Upper lobe of right lung (tissue), 1 donor: Measurements from ENCODE around the gene AMZ1. TPM values are rescaled to one million over a fixed set of nuclear protein-coding genes. Genes with fewer than 3 reads are reported as not detected.
A peak's percentile ranks its signal among the peaks of the same experiment; 100 is the strongest.

Source experiments
- ATAC-seq: fragments of 200-7000 bp; cut with Tn5 transposase; one replicate; pipeline ENCODE4 v1.9.1; 2020; ENCODE audit warnings: mild to moderate bottlenecking, moderate library complexity
- DNase-seq: peaks from one replicate; pipeline ENCODE4 v3.0.0-alpha.2; 2020
- H3K27ac ChIP-seq: fragments of 200-600 bp; one replicate; pipeline ENCODE4 v1.8.0; 2022
- H3K27me3 ChIP-seq: fragments of 200-600 bp; one replicate; pipeline ENCODE4 v1.8.0; 2022; ENCODE audit warnings: mild to moderate bottlenecking
- H3K36me3 ChIP-seq: fragments of 200-600 bp; one replicate; pipeline ENCODE4 v1.8.0; 2022
- H3K4me1 ChIP-seq: fragments of 200-600 bp; one replicate; pipeline ENCODE4 v1.8.0; 2022
- H3K4me3 ChIP-seq: fragments of 200-600 bp; one replicate; pipeline ENCODE4 v1.8.0; 2022; ENCODE audit warnings: mild to moderate bottlenecking
- H3K9me3 ChIP-seq: fragments of 200-600 bp; one replicate; pipeline ENCODE4 v1.8.0; 2022
- CTCF ChIP-seq: fragments of 200-600 bp; IDR thresholded peaks from one replicate; pipeline ENCODE4 v1.8.0; 2022; ENCODE audit warnings: antibody characterized with exemption
- intact Hi-C: fragments of 100-400 bp; cut with DNase I; formaldehyde crosslinking; loops from one replicate; pipeline ENCODE4 v1.11.0; 2022
- total RNA-seq: library from RNA; stranded (reverse); fragmentation: NEBNext Ultra II Directional; extraction: Animal tissue kit (Norgen Biotek cat#: 25700); gene quantifications from one replicate; pipeline ENCODE4 v1.2.1, GENCODE V29; 2021
- donor health status: DM: no; HTN: yes; CAD: no; lungs with severe emphysema.

AMZ1 gene
- total RNA-seq, 1 donor from 2014 or later, result 0.29 TPM

GRCh38 chr7:2757361-2757903, 69.4 kb downstream of the AMZ1 start:
- TF ChIP-seq CTCF, result no peak
- intact Hi-C loops, result no loop called here
- ATAC-seq, result no peak
- Histone ChIP-seq H3K4me3 (no peak overlapping the region), H3K27ac (peak overlapping the region; percentile 38), H3K9me3 (no peaks in the 10 kb centered on the region), H3K27me3 (no peaks in the 10 kb centered on the region), H3K36me3 (no peaks in the 10 kb centered on the region), H3K4me1 (peaks cover 38% of the 10 kb centered on the region)
- DNase-seq, result no peak

DNA sequence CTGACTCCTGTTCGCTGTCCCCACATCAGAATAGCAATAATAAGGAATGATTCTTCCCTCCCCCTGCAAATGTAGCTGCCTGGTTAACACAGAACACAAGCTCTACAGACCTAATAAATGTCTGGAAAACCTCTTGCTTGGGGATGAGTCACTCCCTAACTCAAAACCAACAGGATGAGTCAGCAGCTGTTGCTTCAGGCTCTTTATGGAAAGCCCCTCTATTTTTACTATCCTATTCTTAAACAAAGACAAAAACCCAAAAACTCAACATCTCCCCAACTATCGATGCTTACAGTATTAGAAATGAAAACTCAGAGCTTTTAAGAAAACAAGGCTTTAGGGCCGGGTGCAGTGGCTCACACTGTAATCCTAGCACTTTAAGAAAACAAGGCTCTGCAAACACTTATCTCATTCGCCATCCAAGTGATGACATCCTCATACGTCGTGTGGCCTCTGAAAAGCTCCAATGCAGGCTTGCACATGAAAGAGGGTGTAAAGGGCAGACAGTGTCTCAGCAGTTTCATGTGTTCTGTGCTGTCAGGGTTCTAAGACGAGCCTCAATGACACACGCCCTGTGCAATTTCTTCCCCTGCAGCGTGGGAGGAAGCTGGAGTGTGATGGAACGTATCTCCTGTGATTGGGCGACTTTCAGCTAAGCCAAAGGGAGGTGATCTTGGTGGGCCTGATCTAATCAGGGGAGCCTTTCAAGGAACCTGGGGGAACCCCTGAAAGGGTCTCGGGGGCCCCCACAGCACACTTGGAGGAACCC, 70.1 kb downstream of the AMZ1 start:
- peak; percentile 79 for ATAC-seq
- Histone ChIP-seq H3K27me3 (no peaks in the 10 kb centered on the region), H3K9me3 (no peaks in the 10 kb centered on the region), H3K4me3 (no peak overlapping the region), H3K36me3 (no peaks in the 10 kb centered on the region), H3K4me1 (peaks cover 42% of the 10 kb centered on the region), H3K27ac (peak overlapping the region; percentile 74)
- intact Hi-C loops, result no loop called here
- peak; percentile 72 for DNase-seq
- no peak for TF ChIP-seq CTCF

GRCh38 chr7:2758673-2759616, 70.9 kb downstream of the AMZ1 start:
- no peak for DNase-seq
- Histone ChIP-seq H3K4me3 (no peak overlapping the region), H3K36me3 (no peaks in the 10 kb centered on the region), H3K27ac (peak overlapping the region; percentile 74), H3K27me3 (no peaks in the 10 kb centered on the region), H3K4me1 (peaks cover 49% of the 10 kb centered on the region), H3K9me3 (no peaks in the 10 kb centered on the region)
- intact Hi-C loops, result no loop called here
- no peak for ATAC-seq
- TF ChIP-seq CTCF, result no peak

DNA sequence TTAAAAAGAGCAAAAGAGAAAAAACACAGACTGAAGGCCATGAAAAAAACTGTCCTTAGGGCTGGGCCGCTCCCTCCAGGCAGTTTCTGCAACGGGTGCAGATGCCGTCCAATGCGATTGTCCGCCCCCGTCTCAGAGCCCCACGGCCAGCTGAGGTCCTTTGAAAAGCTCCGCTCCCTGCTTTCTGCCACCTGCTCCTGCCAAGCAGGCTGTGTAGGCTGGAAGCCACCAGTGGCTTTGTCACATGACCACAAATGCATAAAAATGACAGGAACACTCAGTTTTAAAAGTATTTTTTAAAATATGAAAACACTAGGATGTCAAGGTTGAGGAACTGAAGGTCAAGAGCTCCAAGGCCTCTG, 71.7 kb downstream of the AMZ1 start:
- DNase-seq, result no peak
- no peak overlapping the region for H3K4me3 ChIP-seq

More for the DNA sequence above, 71.7 kb downstream of the AMZ1 start:
- Histone ChIP-seq H3K36me3 (no peaks in the 10 kb centered on the region), H3K27me3 (no peaks in the 10 kb centered on the region), H3K4me1 (peaks cover 50% of the 10 kb centered on the region), H3K9me3 (no peaks in the 10 kb centered on the region), H3K27ac (no peak overlapping the region)
- no peak for TF ChIP-seq CTCF
- intact Hi-C loops, result no loop called here
- ATAC-seq, result no peak
